ENCODE data around the gene HOXA9.

Gene HOXA9

DNA sequence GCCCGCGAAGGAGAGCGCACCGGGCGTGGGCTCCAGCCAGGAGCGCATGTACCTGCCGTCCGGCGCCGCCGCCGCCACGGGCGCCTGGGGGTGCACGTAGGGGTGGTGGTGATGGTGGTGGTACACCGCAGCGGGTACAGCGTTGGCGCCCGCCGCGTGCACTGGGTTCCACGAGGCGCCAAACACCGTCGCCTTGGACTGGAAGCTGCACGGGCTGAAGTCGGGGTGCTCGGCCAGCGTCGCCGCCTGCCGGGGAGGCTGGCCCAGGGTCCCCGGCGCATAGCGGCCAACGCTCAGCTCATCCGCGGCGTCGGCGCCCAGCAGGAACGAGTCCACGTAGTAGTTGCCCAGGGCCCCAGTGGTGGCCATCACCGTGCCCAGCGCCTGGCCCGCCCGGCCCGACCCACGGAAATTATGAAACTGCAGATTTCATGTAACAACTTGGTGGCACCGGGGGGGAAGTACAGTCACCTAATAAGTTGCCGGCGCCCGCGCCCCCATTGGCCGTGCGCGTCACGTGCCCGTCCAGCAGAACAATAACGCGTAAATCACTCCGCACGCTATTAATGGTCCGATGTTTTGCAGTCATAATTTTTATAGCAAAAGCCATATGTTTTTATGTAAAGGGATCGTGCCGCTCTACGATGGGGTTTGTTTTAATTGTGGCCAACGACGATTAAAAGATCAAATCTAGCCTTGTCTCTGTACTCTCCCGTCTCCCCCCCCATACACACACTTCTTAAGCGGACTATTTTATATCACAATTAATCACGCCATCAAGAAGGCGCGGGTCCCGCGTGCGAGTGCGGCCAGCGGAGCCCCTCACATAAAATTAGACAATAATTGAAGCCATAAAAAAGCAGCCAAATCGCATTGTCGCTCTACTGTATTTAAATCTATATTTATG lies at the start of gene HOXA9:
TSS of gene HOXA9 (minus strand) at position 449 of the 907 bp plus-strand sequence. CDS start at position 369, 80 bp downstream.
- DNase-seq: no peak

DNA sequence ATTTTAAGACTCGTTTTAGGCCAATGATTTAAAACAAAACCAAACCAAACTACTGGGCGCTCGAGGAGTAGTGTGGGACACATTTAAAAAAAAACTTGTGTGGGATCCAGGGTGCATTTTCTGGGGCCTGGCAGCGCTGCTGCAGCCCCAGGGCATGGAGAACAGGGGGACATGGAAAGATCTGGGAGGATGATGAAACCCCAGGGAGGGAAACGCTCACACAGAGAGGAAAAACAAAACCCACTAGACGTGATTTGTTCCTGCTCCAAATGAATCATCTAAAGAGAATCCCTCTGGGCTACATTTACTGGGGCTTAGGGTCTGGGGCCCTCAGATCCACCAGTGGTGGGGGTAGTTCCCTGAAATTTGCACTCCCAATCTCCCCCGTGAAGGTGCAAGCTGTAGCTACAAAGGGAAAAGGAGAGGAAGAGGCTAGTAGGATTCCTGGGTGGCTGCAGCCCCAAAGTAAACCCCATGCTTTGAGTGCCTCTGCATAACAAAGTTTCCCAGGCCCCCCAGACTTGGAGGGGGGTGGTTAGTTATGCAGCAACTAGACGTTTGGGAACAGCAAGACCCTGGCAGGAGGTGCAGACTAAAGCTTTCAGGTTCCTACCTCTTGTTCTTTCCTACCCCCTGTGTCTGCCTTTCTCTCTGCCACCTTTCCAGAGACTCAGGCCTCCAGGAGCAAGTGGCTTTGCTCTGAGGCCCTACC lies 49.1 kb upstream of the HOXA9 start:
- no peak for DNase-seq

DNA sequence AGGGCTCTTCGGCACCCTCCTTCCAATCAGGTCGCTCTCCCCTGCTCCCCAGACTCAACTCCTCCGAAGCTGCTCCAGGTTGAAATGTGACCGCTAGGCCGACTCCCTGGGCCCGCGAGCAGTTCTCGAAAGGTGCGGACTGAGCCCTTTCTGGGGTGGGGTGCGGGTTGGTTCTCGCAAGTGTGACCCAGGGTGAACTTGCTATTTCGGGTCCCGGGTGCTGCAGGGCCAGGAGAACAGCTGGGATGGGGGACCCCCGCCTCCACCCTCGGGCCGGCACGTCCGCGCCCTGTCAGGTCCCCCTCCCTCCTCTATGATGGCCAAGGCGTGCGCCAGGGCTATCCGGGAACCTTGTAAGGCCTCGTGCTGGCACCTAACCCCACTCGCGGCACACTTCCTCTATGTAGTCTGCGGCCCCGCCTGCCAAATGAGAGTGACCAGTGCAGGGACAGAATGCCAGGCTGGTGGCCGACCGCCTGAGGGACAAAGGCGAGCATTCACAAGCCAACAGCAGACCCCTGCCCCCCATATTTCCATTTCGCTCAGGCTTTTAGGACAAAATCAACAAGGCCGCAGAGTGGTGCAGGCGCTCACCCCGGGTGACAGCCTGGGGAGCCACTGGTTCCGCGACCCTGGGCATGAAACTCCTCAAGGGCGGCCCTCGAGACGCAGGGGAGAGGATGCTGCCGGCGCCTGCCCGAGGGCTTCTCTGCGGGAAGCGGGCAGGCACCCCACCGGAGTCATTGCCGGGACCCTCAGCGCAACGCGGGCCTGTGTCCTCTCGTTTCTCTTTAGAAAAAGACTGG lies 48.3 kb upstream of the HOXA9 start:
- DNase-seq: no peak

DNA sequence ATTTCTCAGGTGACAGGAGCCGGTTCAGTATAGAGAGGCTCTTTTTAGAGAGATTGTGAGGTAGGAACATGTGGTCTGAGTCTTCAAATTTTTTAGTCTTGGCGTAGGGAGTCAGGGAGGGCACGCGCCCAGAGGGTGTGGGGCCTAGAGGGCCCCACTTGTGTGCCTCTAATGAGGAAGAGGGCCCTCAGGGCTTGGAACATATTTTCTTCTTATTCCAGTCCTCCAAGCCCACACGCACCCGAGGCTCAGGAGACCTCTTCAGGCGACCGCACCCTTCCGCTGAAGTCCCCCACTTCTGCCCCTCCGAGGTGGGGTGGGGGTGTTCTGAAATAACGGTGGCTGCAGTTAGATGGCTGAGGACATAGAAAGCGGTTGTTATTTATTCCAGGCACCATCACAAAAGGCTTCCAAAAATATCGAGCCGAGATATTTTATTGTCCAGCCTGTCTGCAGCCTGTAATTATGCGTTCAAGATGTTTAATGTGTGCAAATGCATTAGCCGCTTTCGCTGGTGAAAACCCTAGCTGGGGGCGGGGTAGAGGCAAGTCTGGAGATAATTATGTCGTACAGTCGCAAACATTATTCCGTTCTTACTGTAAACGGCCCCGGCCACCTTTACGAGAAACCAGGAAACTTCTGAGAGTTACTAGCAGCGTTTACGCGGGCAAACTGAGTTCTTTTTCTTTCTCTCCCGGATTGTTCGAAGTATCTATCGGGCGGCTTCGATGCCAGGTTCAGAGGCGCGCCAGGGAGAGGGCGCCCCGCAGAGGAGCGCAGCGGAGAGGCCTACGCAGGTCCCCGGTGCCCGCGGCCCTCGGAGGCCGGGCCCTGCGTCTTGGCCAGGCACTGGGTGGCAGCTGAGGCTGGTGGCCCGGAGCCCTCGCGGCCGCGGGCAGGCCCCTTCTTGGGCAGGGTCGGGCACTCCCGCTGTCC lies 47.4 kb upstream of the HOXA9 start:
- DNase-seq: peak in 2 of 3 experiments; percentile 84 to 96

DNA sequence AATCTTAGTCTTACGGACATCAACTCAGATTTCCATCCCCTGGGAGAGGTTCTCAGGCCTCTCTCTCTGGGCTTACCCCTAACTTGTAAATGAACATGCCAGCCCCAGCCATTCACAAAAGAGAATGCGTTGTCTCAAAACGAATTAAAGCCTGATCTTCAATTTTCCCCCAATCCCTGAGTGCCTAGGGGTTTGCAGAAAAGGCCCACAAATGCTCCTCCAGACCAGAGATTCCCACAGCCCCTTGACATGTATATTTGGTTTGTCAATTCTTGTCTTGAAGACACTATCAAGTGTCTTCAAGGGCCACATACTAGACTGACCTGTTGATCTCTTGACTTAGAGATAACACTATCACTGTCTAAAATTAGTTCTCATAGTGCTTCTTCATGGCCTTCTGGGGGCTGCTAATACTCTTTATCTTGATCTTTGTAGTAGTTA lies 46.4 kb upstream of the HOXA9 start:
- DNase-seq: no peak

DNA sequence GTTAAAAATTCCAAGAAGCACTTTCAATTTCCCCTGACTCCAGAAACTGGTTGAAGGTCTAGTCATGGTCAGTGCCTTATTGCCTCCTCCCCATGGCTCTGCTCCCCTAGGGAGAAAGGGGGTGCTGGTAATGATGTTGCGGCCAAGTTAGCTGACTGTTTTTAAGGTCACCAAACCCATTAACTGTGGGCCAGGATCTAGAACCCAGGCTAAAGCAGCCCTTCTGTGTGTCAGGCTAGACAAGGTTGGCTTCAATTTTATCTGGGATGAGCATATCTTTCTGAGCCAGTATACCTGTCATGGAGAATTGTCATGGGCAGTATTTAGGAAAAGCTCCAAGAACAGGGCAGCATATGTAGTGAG lies 45.7 kb upstream of the HOXA9 start:
- no peak for DNase-seq

DNA sequence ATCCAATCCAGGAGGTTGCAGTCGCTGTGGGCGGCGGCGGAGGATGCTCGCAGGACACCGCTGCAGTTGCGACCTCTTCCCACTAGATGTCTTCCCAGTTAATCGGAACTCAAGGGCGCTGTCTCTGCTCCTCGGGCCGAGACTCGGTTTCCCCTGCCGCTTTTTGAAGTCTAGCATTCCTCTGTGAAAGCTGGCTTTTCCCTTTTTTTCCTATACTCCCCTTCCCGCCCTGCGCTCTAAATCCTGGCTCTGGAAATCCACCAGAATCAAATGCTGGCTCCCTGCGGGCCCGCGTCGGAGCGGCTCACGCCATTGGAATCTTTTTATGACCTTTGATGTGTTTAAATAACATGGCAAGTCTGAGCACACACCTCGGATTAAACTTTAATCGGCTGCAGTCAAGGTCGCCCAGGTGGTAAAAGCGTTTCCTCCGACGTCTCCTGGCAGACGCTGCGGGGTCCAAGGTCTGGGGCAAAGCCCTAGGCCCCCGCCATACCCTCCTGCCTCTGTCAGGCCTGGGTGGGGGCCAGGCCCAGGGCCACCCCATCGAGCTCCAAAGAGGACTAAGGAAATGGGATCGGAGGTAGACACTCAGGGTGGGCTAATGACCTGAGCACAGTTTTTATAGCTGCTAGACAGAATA lies 45.2 kb upstream of the HOXA9 start:
- no peak for DNase-seq

DNA sequence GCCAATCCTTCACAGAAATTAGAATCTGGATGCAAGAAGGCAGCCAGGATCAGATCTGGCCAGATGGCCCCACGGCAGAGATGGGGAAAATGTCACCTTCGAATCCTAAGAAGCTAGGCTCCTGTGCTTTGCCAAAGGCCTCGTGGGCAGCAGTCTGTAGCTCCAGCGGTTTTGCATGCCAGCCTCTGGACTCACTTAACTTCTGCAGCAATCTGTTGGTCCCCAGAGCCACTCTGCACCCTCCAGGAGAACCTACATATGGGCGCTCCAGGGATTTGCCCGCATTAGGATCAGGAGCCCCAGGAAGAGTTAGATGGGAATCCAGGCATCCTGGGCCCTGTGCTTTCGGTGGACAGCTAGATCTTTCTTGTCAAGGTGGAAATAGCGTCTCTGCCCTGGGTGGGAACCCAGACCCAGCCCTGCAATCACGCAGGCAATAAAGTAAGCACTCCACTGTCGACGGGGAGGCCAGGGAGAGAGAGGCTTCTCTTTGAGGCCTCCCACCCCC lies 44.6 kb upstream of the HOXA9 start:
- DNase-seq: no peak

DNA sequence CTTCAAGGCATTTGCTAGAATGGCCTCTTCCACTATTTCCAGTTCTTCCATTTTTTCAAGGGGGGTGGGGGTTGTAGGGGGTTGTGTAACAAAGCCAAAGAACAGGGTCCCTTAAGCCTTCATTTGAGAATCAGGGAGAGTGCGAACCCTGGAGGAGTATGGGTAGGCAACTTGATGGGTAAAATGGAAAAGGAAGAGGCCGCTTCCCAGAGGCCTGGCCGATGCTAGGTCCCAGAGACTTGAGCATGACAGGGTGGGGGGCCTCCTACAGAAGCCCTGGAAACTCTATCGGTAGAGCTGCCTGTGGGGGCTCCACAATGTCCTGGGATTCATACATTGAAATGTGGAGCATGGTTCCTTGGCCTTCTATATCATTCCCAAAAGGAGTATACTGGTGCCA lies 43.7 kb upstream of the HOXA9 start:
- no peak for DNase-seq

DNA sequence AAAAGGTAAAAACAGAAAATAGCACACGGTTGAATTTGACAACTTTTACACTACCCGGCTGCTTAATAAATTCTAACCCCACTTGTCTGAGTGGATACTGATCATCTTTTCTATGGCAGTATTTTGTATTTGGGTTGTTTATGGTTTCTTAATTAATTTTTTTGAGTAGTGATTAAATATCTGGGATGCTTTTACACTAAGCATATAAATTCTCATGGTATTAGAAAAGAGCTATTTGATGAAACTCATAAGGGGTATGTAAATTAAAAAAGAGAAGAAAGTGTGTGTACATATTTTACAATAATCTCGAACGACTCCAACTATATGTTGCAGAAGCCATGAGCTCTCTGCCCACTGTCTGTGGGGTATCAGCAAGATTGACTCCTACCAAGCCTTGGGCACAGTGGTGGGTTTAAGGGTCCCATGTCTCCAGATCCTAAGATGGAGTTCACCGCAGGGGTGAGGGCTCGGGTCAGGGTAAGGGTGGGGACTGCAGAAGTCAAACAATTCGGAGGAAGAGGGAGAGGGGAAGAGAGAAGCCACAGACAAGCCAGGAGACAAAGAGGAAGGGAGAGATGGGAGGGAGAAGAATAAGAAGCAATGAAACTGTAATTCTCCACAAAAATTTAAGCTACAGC lies 42.1 kb upstream of the HOXA9 start:
- no peak for DNase-seq

DNA sequence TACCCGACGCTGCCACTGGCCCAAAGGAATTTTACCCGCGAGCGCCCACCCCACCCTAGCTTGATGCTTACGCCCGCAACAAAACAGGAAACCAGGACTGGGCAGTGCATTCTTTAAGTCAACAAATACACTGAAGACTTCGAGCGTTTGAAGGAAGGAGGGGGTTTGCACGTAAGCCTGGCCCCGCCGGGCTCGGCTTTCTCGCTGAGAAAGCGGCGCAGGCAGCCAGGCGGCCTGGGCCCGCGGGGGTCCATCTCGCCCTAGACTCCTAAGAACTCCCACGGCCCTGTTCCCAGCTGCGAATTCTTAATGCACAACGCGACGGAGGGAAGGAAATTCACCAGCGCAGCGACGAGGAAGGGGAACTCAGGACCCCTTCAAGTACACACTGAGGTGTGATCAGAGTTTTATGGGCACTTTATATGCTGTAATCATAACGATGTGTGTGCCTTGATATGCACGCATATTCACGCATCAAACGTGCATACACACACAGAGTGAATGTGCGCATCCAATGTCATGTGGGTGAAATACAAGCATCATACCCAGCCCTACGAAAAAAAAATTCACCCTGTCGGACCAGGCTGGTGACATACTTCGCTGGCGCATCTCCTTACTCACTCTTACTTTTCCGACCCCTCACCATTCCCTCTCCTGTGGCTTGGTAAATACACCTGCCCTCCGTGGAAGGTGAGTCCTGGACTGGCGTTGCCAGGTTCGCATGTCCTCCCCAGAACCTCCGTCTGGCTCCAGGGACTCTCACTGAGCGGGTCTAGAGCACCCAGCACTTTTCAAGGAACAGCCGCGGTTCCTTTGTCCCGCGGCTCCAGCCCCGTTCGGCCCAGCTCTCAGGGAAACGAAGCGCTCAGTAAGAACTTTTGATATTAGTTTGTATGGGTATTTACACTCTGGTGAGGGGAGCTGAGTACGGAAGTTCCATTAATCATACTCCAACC lies 40.3 kb upstream of the HOXA9 start:
- DNase-seq: no peak

DNA sequence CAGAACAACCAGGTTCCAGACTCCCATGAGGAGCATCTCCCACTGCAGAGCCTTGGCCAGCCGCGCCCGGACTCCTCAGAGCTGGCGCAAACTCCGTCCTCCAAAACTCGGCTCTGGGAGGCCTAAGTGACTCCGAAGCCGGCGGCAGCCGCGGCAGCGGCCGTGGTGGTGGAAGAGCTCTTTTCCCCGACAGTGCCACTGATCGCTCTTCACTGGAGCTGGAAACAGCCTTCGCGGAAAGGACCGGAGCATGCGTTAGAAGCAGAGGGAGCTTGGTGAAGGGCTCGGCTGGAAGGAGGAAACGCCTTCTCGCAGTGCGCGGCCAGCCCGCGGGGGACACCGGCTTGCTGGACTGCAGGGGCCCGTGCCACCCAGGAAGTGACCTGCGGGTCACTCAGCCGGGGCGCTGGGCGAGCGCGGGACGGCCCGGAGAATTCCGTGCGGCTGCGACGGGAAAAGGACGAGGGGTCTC lies 39.5 kb upstream of the HOXA9 start:
- no peak for DNase-seq

DNA sequence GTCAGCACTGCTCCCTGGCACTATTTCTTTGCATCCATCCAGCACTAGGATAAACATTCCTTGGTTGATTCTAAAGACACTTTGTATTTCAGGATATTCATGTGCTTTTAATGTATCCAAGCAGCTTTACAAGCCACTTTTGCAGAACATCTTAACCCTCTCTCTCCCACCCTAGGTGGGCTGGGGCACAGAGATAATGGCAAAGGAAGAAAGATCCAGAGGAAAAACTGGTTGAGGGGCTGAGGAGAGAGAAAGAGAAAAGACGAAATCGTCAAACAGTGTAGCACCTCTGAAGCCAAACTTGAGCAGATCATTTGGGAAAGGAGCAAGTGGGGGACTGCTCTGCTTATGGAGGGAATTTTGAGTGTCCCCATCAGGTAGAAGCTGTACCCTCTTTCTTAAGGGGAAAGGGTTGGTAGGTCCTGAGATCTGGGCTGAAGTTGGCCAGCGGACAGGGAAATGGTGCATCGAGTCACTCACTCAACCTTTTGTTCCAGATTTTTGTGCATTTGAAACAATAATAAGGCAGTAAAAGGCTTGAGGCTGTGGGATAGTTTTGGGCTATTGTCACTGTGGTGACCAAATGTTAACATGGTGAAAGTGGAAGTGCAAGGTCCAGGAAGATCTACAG lies 38.7 kb upstream of the HOXA9 start:
- DNase-seq: no peak

DNA sequence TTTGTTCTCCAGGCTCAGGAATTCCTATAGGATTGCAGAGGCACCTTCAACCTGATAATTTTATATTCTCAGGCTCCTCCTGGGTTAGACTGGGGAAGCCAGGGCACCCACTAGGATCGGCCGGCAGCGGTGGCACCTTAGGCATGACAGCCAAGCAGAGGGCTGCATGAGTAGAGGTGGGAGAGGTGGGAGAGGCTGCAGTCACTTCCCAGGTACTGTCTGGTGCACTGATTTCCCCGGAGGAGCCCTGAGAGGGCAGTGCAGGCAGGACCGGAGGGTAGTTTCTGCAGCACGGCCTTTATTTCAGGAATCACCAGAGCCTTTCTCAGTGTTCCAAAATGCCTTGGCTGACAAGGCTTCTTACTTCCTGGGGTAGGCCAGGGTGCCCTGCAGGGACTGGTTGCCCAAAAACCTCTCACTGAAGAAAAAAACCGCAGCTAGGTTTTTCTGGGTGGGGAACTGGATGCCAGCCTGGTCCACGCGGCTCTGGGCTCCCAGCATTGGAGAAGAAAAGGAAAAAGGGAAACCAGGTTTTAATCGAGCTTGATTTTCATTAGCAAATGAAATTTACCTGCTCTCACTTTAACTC lies 38.1 kb upstream of the HOXA9 start:
- no peak for DNase-seq

DNA sequence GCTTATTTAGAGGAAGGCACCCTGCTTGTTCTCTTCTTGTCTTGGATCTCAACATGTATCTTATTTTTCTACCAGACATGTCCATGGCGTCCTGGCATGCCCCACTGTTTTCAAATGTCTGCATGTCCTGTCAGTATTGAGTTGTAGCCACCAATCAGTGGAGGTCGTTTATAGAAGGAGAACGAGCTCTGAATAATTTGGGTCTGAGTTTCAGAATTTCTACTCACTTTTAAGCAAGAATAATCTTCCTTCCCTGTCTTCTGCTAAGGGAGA lies 37.5 kb upstream of the HOXA9 start:
- no peak for DNase-seq

DNA sequence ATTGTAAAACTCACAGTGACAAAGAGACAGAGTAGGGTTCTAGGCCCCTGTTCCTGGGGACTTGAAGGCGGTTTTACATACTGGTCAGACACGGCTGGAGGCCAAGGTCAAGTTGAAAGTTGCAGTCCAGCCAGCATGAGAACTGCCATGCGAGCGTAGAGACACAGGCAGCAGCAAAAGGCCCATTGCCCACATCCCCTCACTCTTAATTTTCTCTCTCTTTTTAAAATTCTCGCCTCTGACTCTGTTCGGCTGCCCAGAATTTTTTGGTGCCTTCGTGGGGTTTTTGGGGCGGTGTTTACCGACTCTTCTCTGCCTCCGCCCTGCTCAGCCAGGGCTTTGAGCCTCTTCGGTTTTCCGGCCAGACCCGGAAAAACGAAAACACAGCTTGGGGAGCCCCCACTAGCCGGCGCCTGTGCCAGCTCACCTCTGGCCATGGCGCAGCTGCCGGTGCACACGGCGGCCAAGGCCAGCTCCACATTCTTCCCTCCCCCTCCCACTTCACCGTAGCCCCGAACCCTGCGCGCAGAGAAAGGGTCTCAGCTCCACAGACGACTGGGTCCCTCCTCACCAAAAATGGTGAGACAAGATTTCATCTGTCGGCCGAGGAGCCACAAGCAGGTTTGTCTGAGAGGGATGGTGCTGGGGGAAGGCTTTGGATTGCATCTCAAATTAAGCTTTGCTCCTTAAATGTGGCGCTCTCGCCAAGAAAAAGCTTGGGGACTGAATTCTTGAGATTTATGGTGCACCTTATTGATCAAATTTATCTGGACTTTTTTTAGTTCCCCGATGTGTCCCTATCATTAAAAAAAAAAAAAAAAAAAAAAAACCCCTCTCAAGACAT lies 36.9 kb upstream of the HOXA9 start:
- no peak for DNase-seq

DNA sequence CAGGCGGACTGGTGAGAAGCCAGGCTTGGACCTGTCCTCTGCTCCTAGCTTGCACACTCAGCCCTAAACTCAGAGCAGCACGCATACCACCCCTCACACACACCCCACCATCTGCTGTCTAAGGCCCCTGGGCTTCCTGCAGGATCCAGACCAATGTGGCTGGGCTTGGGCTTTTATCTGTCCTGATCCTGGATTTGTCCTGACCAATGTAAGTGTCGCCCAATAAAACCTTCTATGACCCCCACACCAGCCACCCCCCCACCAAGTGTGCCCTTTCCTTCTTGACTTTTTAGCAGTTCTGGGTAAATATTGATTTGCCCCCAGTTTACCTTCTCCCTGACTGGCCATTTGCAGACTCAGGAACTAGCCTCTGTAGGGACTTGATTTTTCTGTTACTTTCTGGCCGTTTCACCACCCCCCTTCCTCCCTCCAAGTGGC lies 36.3 kb upstream of the HOXA9 start:
- no peak for DNase-seq

All from NCI-H1417 (cell line).